Brain microvascular endothelial cell (primary cell): ENCODE results near the gene ST7.
"Not testable (repeated sequence)": the region's sequence is repeated elsewhere in the genome, so short reads cannot be mapped to it uniquely, and the experiment has no call there.

ENCODE experiments used
- DNase-seq: peaks from one replicate; pipeline ENCODE4 v3.0.0-alpha.2; 2020
- H3K27ac ChIP-seq: fragments of 250-450 bp; sonication (Bioruptor Pico); 2 replicates; pipeline ENCODE4 v1.5.1; 2020; ENCODE audit warnings: mild to moderate bottlenecking, moderate library complexity
- H3K27me3 ChIP-seq: fragments of 250-450 bp; sonication (Bioruptor Pico); replicated peaks from 2 replicates; pipeline ENCODE4 v1.5.1; 2020; ENCODE audit warnings: mild to moderate bottlenecking
- H3K36me3 ChIP-seq: fragments of 250-450 bp; sonication (Bioruptor Pico); replicated peaks from 2 replicates; pipeline ENCODE4 v1.5.1; 2020; ENCODE audit warnings: mild to moderate bottlenecking
- H3K4me3 ChIP-seq: 2 replicates; pipeline ENCODE4 v1.5.1; 2011; ENCODE audit warnings: low read depth, mild to moderate bottlenecking, control low read depth, low read length, moderate library complexity
- CTCF ChIP-seq: IDR thresholded peaks from 2 replicates; pipeline ENCODE4 v1.5.1; 2011; ENCODE audit warnings: low read depth, mild to moderate bottlenecking, moderate library complexity, low read length, control low read depth, inconsistent platforms; ENCODE audit errors: missing control alignments
- in situ Hi-C: cut with HindIII; loops from 2 replicates; pipeline ENCODE4 v1.10.0; 2017; ENCODE audit warnings: low sequenced_read_pairs, low pct_ligation_motif_present

Gene ST7

GRCh38 chr7:117023325-117023854, 70.1 kb downstream of the ST7 start:
- no peaks in the 10 kb centered on the region for H3K36me3 ChIP-seq
- TF ChIP-seq CTCF: no peak
- peak overlapping the region; percentile 2 for H3K27ac ChIP-seq
- no peaks in the 10 kb centered on the region for H3K27me3 ChIP-seq
- in situ Hi-C loops: no loop called here
- no peak for DNase-seq
- H3K4me3 ChIP-seq: no peak overlapping the region

GRCh38 chr7:117024811-117025210, 71.5 kb downstream of the ST7 start:
- no peaks in the 10 kb centered on the region for H3K36me3 ChIP-seq
- H3K4me3 ChIP-seq: no peak overlapping the region
- no peaks in the 10 kb centered on the region for H3K27me3 ChIP-seq
- H3K27ac ChIP-seq: peak overlapping the region; percentile 48
- DNase-seq: no peak
- in situ Hi-C loops: no loop called here
- TF ChIP-seq CTCF: no peak

- Histone ChIP-seq H3K36me3 (no peaks in the 10 kb centered on the region), H3K27ac (peak overlapping the region; percentile 48), H3K27me3 (no peaks in the 10 kb centered on the region), H3K4me3 (no peak overlapping the region)
- in situ Hi-C loops: no loop called here
- no peak for TF ChIP-seq CTCF
- no peak for DNase-seq
These were observed 72.6 kb downstream of the ST7 start for GRCh38 chr7:117025891-117026290.

GRCh38 chr7:117030346-117030745, 77.0 kb downstream of the ST7 start:
- H3K27ac ChIP-seq, in situ Hi-C loops, H3K27me3 ChIP-seq, DNase-seq, H3K36me3 ChIP-seq, H3K4me3 ChIP-seq: not testable (repeated sequence)

- H3K36me3 ChIP-seq, H3K27me3 ChIP-seq, DNase-seq, H3K27ac ChIP-seq, H3K4me3 ChIP-seq, in situ Hi-C loops: not testable (repeated sequence)
These were observed 77.5 kb downstream of the ST7 start for GRCh38 chr7:117030793-117031192.

GRCh38 chr7:117032810-117033209, 79.5 kb downstream of the ST7 start:
- in situ Hi-C loops: no loop called here
- Histone ChIP-seq H3K27ac (no peak overlapping the region), H3K27me3 (no peaks in the 10 kb centered on the region), H3K36me3 (no peaks in the 10 kb centered on the region), H3K4me3 (no peak overlapping the region)
- no peak for TF ChIP-seq CTCF
- no peak for DNase-seq

GRCh38 chr7:117034851-117035464, 81.7 kb downstream of the ST7 start:
- no peak for TF ChIP-seq CTCF
- H3K4me3 ChIP-seq: no peak overlapping the region
- H3K36me3 ChIP-seq: no peaks in the 10 kb centered on the region
- in situ Hi-C loops: no loop called here
- DNase-seq: no peak
- H3K27me3 ChIP-seq: no peaks in the 10 kb centered on the region
- H3K27ac ChIP-seq: no peak overlapping the region
